Measurements from ENCODE around the gene HPCAL1. TPM values are rescaled to one million over a fixed set of nuclear protein-coding genes. Genes with fewer than 3 reads are reported as not detected.

Gene HPCAL1
- polyA plus RNA-seq, 3 donors, result 82.1 to 99.5 (median 98.0) TPM

- intact Hi-C loops (cut with micrococcal nuclease), result no loop called here
- peaks cover 6 to 9% (median 6%) of the 10 kb centered on the region in 3 donors for H3K27me3 Mint-ChIP-seq (ENCODE audit: low read depth in 3 of 3)
- H2AFZ ChIP-seq (ENCODE audit: insufficient read depth, low read depth, low read length, poor library complexity, severe bottlenecking), result no peak overlapping the region
- no peaks in the 10 kb centered on the region for H3K9me3 ChIP-seq (replicated peaks in 1 of 2; ENCODE audit: control insufficient read depth in 1 of 2, insufficient read depth in 1 of 2, low read length in 2 of 2)
- no peaks in the 10 kb centered on the region for H3K36me3 Mint-ChIP-seq
- H3K4me2 ChIP-seq (replicated peaks; ENCODE audit: extremely low read depth, low read length, poor library complexity, severe bottlenecking), result no peak overlapping the region
- no peak for TF ChIP-seq CTCF (IDR thresholded peaks at IDR 0.05)
- no peak overlapping the region for H3K27ac Mint-ChIP-seq
- H3K27ac ChIP-seq (ENCODE audit: low read depth in 1 of 2, low read length in 2 of 2), result no peak overlapping the region
- no peak for DNase-seq
- 98% methylated on average over 12 of the region's 22 CpGs for WGBS (ENCODE audit: insufficient coverage)
- no peaks in the 10 kb centered on the region for H3K27me3 ChIP-seq (ENCODE audit: control insufficient read depth in 2 of 2, insufficient read depth in 2 of 2, low read length in 2 of 2)
- H3K9me3 Mint-ChIP-seq, result no peaks in the 10 kb centered on the region
- no peaks in the 10 kb centered on the region for H3K4me1 ChIP-seq (ENCODE audit: control insufficient read depth in 1 of 2, insufficient read depth in 2 of 2, low read length in 2 of 2)
- no peaks in the 10 kb centered on the region for H3K36me3 ChIP-seq (replicated peaks in 1 of 2; ENCODE audit: control insufficient read depth in 1 of 2, insufficient read depth in 2 of 2, low read length in 2 of 2)
- H3K4me3 ChIP-seq (replicated peaks in 1 of 3; ENCODE audit: low read depth in 2 of 3, low read length in 3 of 3), result no peak overlapping the region
- no peaks in the 10 kb centered on the region for H3K79me2 ChIP-seq (ENCODE audit: insufficient read depth, low read length)
- no peak overlapping the region for H3K9ac ChIP-seq (ENCODE audit: insufficient read depth, low read length, poor library complexity, severe bottlenecking)
- no peaks in the 10 kb centered on the region for H4K20me1 ChIP-seq (ENCODE audit: insufficient read depth, low read length)
- no peak overlapping the region for H3K4me3 Mint-ChIP-seq
- H3K4me1 Mint-ChIP-seq, result no peaks in the 10 kb centered on the region
These were observed 173.3 kb downstream of the HPCAL1 start for GRCh38 chr2:10475811-10476660.

DNA sequence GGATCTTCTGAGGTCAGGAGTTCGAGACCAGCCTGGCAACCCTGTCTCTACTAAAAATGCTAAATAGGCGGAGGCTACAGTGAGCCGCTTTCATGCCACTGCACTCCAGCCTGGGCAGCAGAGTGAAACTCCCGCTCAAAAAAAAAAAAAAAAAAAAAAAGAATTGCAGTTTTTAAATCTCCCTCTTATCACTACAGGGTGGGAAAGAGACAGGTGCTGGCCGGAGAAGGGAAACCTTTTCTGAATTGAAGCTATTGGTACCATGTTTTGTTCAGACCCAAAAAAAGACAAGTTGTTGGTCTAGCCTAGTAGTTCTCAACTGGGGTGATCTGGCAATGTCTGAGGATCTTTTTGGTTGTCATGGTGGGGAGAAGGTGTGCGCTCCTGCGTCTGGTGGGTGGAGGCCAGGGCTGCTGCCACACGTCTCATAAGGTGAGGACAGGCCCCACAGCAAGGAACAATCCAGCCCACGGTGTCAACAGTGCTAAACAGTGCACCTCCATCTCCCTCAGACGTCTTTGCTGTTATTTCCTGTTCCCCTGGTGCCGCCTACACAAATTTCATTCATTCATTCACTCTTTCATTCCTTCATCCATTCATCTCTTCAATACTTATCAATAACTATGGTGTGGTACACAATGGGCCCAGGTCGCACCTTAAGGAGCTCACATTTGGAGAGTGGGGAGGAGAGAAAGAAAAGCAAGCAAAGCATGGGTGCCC, 174.2 kb downstream of the HPCAL1 start:
- H3K27me3 Mint-ChIP-seq (ENCODE audit: low read depth in 3 of 3), result peaks cover 6 to 11% (median 8%) of the 10 kb centered on the region in 3 donors
- no peak for DNase-seq
- Histone ChIP-seq H3K36me3 (replicated peaks in 1 of 2; ENCODE audit: control insufficient read depth in 1 of 2, insufficient read depth in 2 of 2, low read length in 2 of 2) (no peaks in the 10 kb centered on the region), H3K9me3 (replicated peaks in 1 of 2; ENCODE audit: control insufficient read depth in 1 of 2, insufficient read depth in 1 of 2, low read length in 2 of 2) (no peaks in the 10 kb centered on the region), H2AFZ (ENCODE audit: insufficient read depth, low read depth, low read length, poor library complexity, severe bottlenecking) (no peak overlapping the region), H3K79me2 (ENCODE audit: insufficient read depth, low read length) (no peaks in the 10 kb centered on the region), H3K4me1 (ENCODE audit: control insufficient read depth in 1 of 2, insufficient read depth in 2 of 2, low read length in 2 of 2) (no peaks in the 10 kb centered on the region), H3K27me3 (ENCODE audit: control insufficient read depth in 2 of 2, insufficient read depth in 2 of 2, low read length in 2 of 2) (no peaks in the 10 kb centered on the region), H4K20me1 (ENCODE audit: insufficient read depth, low read length) (no peaks in the 10 kb centered on the region), H3K4me2 (replicated peaks; ENCODE audit: extremely low read depth, low read length, poor library complexity, severe bottlenecking) (no peak overlapping the region), H3K27ac (ENCODE audit: low read depth in 1 of 2, low read length in 2 of 2) (no peak overlapping the region), H3K9ac (ENCODE audit: insufficient read depth, low read length, poor library complexity, severe bottlenecking) (no peak overlapping the region), H3K4me3 (replicated peaks in 1 of 3; ENCODE audit: low read depth in 2 of 3, low read length in 3 of 3) (no peak overlapping the region)
- no peaks in the 10 kb centered on the region for H3K36me3 Mint-ChIP-seq
- H3K4me3 Mint-ChIP-seq, result no peak overlapping the region
- TF ChIP-seq CTCF (IDR thresholded peaks at IDR 0.05), result no peak
- H3K27ac Mint-ChIP-seq, result no peak overlapping the region
- 76% methylated on average over 3 of the region's 12 CpGs for WGBS (ENCODE audit: insufficient coverage)
- H3K9me3 Mint-ChIP-seq, result no peaks in the 10 kb centered on the region
- H3K4me1 Mint-ChIP-seq, result no peaks in the 10 kb centered on the region
- intact Hi-C loops (cut with micrococcal nuclease), result no loop called here

Small RNA genes lying within 50 kb of the gene (small RNA-seq; reads per million reads assigned to genes)
- gene RF00432 (ENCODE audit: insufficient read length, low read depth) (not detected), gene RN7SL66P (ENCODE audit: insufficient read length, low read depth) (not detected), gene SNORA80B (ENCODE audit: insufficient read length, low read depth) (6.1 reads per million, percentile 59 among the genes with 10 or more reads in this experiment)

Other genes with a start within 250 kb of the HPCAL1 start
- gene CYS1, start 222.5 kb upstream of the HPCAL1 start, polyA plus RNA-seq, result not detected
- 1 to 10 TPM in 1 of 3 donors, not detected in 2; 1.5 TPM for gene RRM2, start 180.2 kb upstream of the HPCAL1 start, polyA plus RNA-seq
- 10 to 100 TPM; 22.7 to 27.3 (median 23.6) TPM for gene ODC1, start 145.4 kb downstream of the HPCAL1 start, polyA plus RNA-seq